GM23338 (cell line): Measurements from ENCODE around the gene ZNHIT1. TPM values are rescaled to one million over a fixed set of nuclear protein-coding genes. Genes with fewer than 3 reads are reported as not detected.

Experiments used
- ATAC-seq: fragments of 200-7000 bp; cut with Tn5 transposase; 3 replicates; pipeline ENCODE4 v1.9.1; 2020
- DNase-seq: peaks from one replicate; pipeline ENCODE4 v3.0.0-alpha.2; 2015; ENCODE audit warnings: low spot score
- H2AFZ ChIP-seq: fragments of 200-600 bp; sonication (generic); 2 replicates; pipeline ENCODE4 v1.8.0; 2016; ENCODE audit warnings: antibody characterized with exemption, mild to moderate bottlenecking, moderate library complexity
- H3F3A ChIP-seq: fragments of 200-600 bp; sonication (generic); replicated peaks from 2 replicates; pipeline ENCODE4 v1.8.0; 2017; ENCODE audit warnings: antibody characterized with exemption, mixed run types, low read depth
- H3K27ac ChIP-seq: fragments of 200-600 bp; sonication (generic); 2 replicates; pipeline ENCODE4 v1.6.1; 2016; ENCODE audit warnings: low read depth
- H3K27me3 ChIP-seq: fragments of 200-600 bp; sonication (generic); 2 replicates; pipeline ENCODE4 v1.8.0; 2016; ENCODE audit warnings: mild to moderate bottlenecking, mixed run types, moderate library complexity; ENCODE audit not compliant: insufficient read depth
- H3K36me3 ChIP-seq: fragments of 200-600 bp; sonication (generic); 2 replicates; pipeline ENCODE4 v1.8.0; 2016; ENCODE audit warnings: mild to moderate bottlenecking; ENCODE audit not compliant: insufficient read depth
- H3K4me1 ChIP-seq: fragments of 200-600 bp; sonication (generic); 2 replicates; pipeline ENCODE4 v1.8.0; 2016; ENCODE audit warnings: mild to moderate bottlenecking, moderate library complexity; ENCODE audit not compliant: insufficient read depth
- H3K4me2 ChIP-seq: fragments of 200-600 bp; sonication (generic); 2 replicates; pipeline ENCODE4 v1.7.1; 2017; ENCODE audit warnings: mixed run types
- H3K4me3 ChIP-seq: fragments of 200-600 bp; sonication (generic); 2 replicates; pipeline ENCODE4 v1.6.1; 2016; ENCODE audit warnings: mixed run types
- H3K79me2 ChIP-seq: fragments of 200-600 bp; sonication (generic); replicated peaks from 2 replicates; pipeline ENCODE4 v1.8.0; 2017; ENCODE audit warnings: mild to moderate bottlenecking; ENCODE audit not compliant: insufficient read depth
- H3K9me2 ChIP-seq: fragments of 200-600 bp; sonication (generic); 2 replicates; pipeline ENCODE4 v1.8.0; 2017; ENCODE audit not compliant: insufficient read depth
- H4K20me1 ChIP-seq: fragments of 200-600 bp; sonication (generic); replicated peaks from 2 replicates; pipeline ENCODE4 v1.8.0; 2017; ENCODE audit warnings: mild to moderate bottlenecking; ENCODE audit not compliant: insufficient read depth
- H3K27ac Mint-ChIP-seq: 2 replicates; pipeline ENCODE4 v1.8.0; 2020; ENCODE audit warnings: inconsistent platforms, mild to moderate bottlenecking, moderate library complexity, mixed read lengths
- H3K27me3 Mint-ChIP-seq: 3 replicates; pipeline ENCODE4 v1.8.0; 2022; ENCODE audit warnings: low read depth, mild to moderate bottlenecking, moderate library complexity, mixed read lengths, inconsistent platforms; ENCODE audit not compliant: insufficient read depth, poor library complexity
- H3K36me3 Mint-ChIP-seq: 3 replicates; pipeline ENCODE4 v1.8.0; 2021; ENCODE audit warnings: low read depth, mild to moderate bottlenecking, inconsistent platforms, moderate library complexity, mixed read lengths
- H3K4me1 Mint-ChIP-seq: 3 replicates; pipeline ENCODE4 v1.8.0; 2020; ENCODE audit warnings: mild to moderate bottlenecking, inconsistent platforms, mixed read lengths
- H3K4me3 Mint-ChIP-seq: 3 replicates; pipeline ENCODE4 v1.8.0; 2021; ENCODE audit warnings: moderate library complexity, mild to moderate bottlenecking, inconsistent platforms, mixed read lengths
- H3K9me3 Mint-ChIP-seq: 3 replicates; pipeline ENCODE4 v1.8.0; 2020; ENCODE audit warnings: moderate library complexity, mild to moderate bottlenecking, inconsistent platforms, mixed read lengths
- CREB1 ChIP-seq: fragments of 250-450 bp; sonication (Bioruptor Pico); IDR thresholded peaks from 2 replicates; pipeline ENCODE4 v1.5.0; 2020; ENCODE audit warnings: low read depth, mild to moderate bottlenecking, moderate library complexity
- CTCF ChIP-seq, 2 experiments: fragments of 200-600 bp in 1 of 2; sonication (generic) in 1 of 2; conservative IDR thresholded peaks; 2 replicates each; pipeline versions ENCODE4 v1.5.1 to v1.6.1; 2016 to 2017; ENCODE audit warnings: antibody characterized with exemption in 2 of 2, low read depth in 2 of 2, mild to moderate bottlenecking in 2 of 2, moderate library complexity in 1 of 2
- ETS1 ChIP-seq: IDR thresholded peaks from 2 replicates; pipeline ENCODE4 v1.6.1; 2016; ENCODE audit warnings: antibody characterized with exemption
- EZH2 ChIP-seq: fragments of 200-600 bp; sonication (generic); IDR thresholded peaks from one replicate; pipeline ENCODE4 v1.8.0; 2017; ENCODE audit warnings: antibody characterized with exemption, mild to moderate bottlenecking, low read depth; ENCODE audit not compliant: unreplicated experiment
- EZH2phosphoT487 ChIP-seq: fragments of 200-600 bp; sonication (generic); IDR thresholded peaks from one replicate; pipeline ENCODE4 v1.8.1; 2018; ENCODE audit warnings: antibody characterized with exemption; ENCODE audit not compliant: unreplicated experiment
- JUNB ChIP-seq: IDR thresholded peaks from one replicate; pipeline ENCODE4 v1.6.1; 2016; ENCODE audit warnings: antibody characterized with exemption; ENCODE audit not compliant: unreplicated experiment
- NANOG ChIP-seq: IDR thresholded peaks from 2 replicates; pipeline ENCODE4 v1.6.1; 2016; ENCODE audit warnings: antibody characterized with exemption, borderline replicate concordance
- POLR2AphosphoS5 ChIP-seq: IDR thresholded peaks from 2 replicates; pipeline ENCODE4 v1.6.1; 2016; ENCODE audit warnings: antibody characterized with exemption, low read depth
- REST ChIP-seq: IDR thresholded peaks from one replicate; pipeline ENCODE4 v1.6.1; 2018; ENCODE audit warnings: antibody characterized with exemption; ENCODE audit not compliant: unreplicated experiment
- STAT1 ChIP-seq: IDR thresholded peaks from one replicate; pipeline ENCODE4 v1.6.1; 2016; ENCODE audit warnings: antibody characterized with exemption; ENCODE audit not compliant: unreplicated experiment
- ZNF114 ChIP-seq: fragments of 250-450 bp; sonication (Bioruptor Pico); IDR thresholded peaks from 2 replicates; pipeline ENCODE4 v1.5.0; 2020; ENCODE audit warnings: mild to moderate bottlenecking, moderate library complexity
- ZNF331 ChIP-seq: fragments of 250-450 bp; sonication (Bioruptor Pico); IDR thresholded peaks from 2 replicates; pipeline ENCODE4 v1.5.0; 2020; ENCODE audit warnings: low read depth, mild to moderate bottlenecking, moderate library complexity
- ZNF462 ChIP-seq: fragments of 250-450 bp; sonication (Bioruptor Pico); IDR thresholded peaks from 2 replicates; pipeline ENCODE4 v1.5.0; 2020; ENCODE audit warnings: mild to moderate bottlenecking, moderate library complexity
- polyA plus RNA-seq: library from polyadenylated mRNA; unstranded; fragments of >200 nt; fragmentation: Nextera tagmentation; extraction: Ambion mirVana; gene quantifications from 2 replicates; pipeline ENCODE4 v1.2.1, GENCODE V29; 2016
- total RNA-seq: library from RNA; depleted of rRNA; stranded (reverse); fragments of >200 nt; shearing (Covaris generic); gene quantifications from 2 replicates; pipeline ENCODE4 v1.2.3, GENCODE V29; 2014

The ZNHIT1 gene
- total and polyA plus RNA-seq, 2 experiments from 2014 or later: 64.6 to 113 TPM

- peaks cover 5% of the 10 kb centered on the region; the same call in 1 of the 2 replicates for H3K4me1 ChIP-seq
- peak overlapping the region; percentile 93 for H3K4me2 ChIP-seq
- H3K27me3 ChIP-seq: peaks cover 76% of the 10 kb centered on the region
- no peak for TF ChIP-seq ZNF114 (CRISPR knock-in tag)
- TF ChIP-seq ZNF331 (CRISPR knock-in tag): no peak
- TF ChIP-seq CTCF (conservative IDR thresholded peaks at IDR 0.05; ENCODE audit: low read depth in 2 of 2): no peak
- TF ChIP-seq ETS1: no peak
- TF ChIP-seq REST: no peak
- TF ChIP-seq EZH2phosphoT487: no peak
- no peak for TF ChIP-seq NANOG
- no peak for TF ChIP-seq JUNB
- TF ChIP-seq ZNF462: no peak
- TF ChIP-seq CREB1 (CRISPR knock-in tag): no peak
- TF ChIP-seq POLR2AphosphoS5: no peak
- TF ChIP-seq STAT1: no peak
- TF ChIP-seq EZH2: no peak
- H3K4me3 ChIP-seq: peak overlapping the region; percentile 73
- ATAC-seq: peak; percentile 8
- peak overlapping the region; percentile 63; the same call in 1 of the 2 replicates for H2AFZ ChIP-seq
- H3K27ac ChIP-seq: no peak overlapping the region
- no peaks in the 10 kb centered on the region; the same call in 1 of the 2 replicates for H3K36me3 ChIP-seq
- no peaks in the 10 kb centered on the region for H3K36me3 Mint-ChIP-seq
- H4K20me1 ChIP-seq: no peaks in the 10 kb centered on the region
- no peak overlapping the region for H3K27ac Mint-ChIP-seq
- peak; percentile 78 for DNase-seq
- H3K4me3 Mint-ChIP-seq: peak overlapping the region; percentile 78
- peaks cover 20% of the 10 kb centered on the region for H3K4me1 Mint-ChIP-seq
- peaks cover under 1% of the 10 kb centered on the region; the same call in 2 of the 3 replicates for H3K9me3 Mint-ChIP-seq
- no peaks in the 10 kb centered on the region for H3K9me2 ChIP-seq
- peaks cover 9% of the 10 kb centered on the region for H3F3A ChIP-seq
- peaks cover 71% of the 10 kb centered on the region for H3K27me3 Mint-ChIP-seq
- no peaks in the 10 kb centered on the region for H3K79me2 ChIP-seq
These were observed 38.8 kb upstream of the ZNHIT1 start for GRCh38 chr7:101179117-101179516.
